ENCODE data around the gene TDP2. TPM values are rescaled to one million over a fixed set of nuclear protein-coding genes. Genes with fewer than 3 reads are reported as not detected.
"Not testable (repeated sequence)": the region's sequence is repeated elsewhere in the genome, so short reads cannot be mapped to it uniquely, and the experiment has no call there.

Gene TDP2
- total RNA-seq, 1 donor from 2014 or later: 26.6 TPM

DNA sequence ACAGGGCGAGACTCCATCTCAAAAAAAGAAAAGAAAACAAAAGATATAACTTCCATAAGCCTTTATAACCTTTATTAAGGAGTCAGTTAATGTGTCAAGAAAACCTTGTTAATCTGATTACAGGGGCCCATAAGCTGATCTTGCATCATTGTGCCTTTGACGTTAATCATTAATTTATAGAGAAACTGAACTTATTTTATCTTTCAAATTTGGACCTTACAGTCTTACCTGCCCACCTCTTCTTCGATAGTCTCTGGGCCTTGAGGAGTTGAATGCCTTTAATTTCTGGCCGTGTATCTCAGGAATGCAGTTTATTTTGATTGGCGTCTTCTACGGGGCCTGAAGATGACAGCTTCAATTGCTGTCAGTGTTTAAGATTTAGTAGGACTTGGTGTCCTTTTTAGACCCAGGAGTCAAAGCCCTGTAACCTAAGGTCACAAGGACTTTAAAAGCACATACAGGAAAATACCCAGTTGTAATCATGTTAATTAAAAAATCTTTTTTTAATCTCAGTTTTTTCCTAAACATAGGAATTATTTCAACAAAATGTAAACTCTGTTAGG is 6.0 kb upstream of the TDP2 start:
- no peak overlapping the region for H3K4me3 ChIP-seq (ENCODE audit: low read depth, low read length)
- H3K27me3 ChIP-seq (ENCODE audit: control insufficient read depth, insufficient read depth, low read length): no peaks in the 10 kb centered on the region
- no peaks in the 10 kb centered on the region for H3K36me3 ChIP-seq (ENCODE audit: control insufficient read depth, insufficient read depth, low read length)
- DNase-seq (ENCODE audit: low read depth): no peak
- TF ChIP-seq, protein P1, sequence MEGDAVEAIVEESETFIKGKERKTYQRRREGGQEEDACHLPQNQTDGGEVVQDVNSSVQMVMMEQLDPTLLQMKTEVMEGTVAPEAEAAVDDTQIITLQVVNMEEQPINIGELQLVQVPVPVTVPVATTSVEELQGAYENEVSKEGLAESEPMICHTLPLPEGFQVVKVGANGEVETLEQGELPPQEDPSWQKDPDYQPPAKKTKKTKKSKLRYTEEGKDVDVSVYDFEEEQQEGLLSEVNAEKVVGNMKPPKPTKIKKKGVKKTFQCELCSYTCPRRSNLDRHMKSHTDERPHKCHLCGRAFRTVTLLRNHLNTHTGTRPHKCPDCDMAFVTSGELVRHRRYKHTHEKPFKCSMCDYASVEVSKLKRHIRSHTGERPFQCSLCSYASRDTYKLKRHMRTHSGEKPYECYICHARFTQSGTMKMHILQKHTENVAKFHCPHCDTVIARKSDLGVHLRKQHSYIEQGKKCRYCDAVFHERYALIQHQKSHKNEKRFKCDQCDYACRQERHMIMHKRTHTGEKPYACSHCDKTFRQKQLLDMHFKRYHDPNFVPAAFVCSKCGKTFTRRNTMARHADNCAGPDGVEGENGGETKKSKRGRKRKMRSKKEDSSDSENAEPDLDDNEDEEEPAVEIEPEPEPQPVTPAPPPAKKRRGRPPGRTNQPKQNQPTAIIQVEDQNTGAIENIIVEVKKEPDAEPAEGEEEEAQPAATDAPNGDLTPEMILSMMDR (IDR thresholded peaks at IDR 0.05; ENCODE audit: insufficient read depth, low read length, poor library complexity, severe bottlenecking): no peak

DNA sequence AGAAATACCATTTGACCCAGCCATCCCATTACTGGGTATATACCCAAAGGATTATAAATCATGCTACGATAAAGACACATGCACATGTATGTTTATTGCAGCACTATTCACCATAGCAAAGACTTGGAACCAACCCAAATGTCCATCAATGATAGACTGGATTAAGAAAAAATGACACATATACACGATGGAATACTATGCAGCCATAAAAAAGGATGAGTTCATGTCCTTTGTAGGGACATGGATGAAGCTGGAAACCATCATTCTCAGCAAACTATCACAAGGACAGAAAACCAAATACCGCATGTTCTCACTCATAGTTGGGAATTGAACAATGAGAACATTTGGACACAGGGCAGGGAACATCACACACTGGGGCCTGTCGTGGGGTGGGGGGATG is 4.4 kb upstream of the TDP2 start:
- not testable (repeated sequence) for H3K36me3 ChIP-seq (ENCODE audit: control insufficient read depth, insufficient read depth, low read length); H3K4me3 ChIP-seq (ENCODE audit: low read depth, low read length); H3K27me3 ChIP-seq (ENCODE audit: control insufficient read depth, insufficient read depth, low read length); DNase-seq (ENCODE audit: low read depth)

DNA sequence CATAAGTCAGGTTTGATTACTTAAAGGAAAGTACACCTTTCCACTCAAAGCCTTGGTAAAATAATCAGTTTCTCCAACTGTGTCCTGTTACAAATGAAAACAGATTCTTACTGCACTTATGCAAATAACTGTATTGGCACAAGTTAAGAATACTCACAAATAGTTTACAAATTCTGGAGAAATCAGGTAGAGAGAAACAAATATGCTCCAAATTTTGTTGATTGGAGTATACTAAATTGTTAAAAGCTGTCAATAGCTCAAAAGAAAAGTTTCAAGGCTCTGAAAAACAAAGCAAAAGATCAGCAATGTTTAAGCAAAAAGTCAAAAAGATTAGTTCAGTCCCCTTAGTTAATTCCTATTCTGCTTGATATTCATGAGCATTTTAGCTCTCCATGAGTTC is 3.8 kb upstream of the TDP2 start:
- H3K36me3 ChIP-seq (ENCODE audit: control insufficient read depth, insufficient read depth, low read length); DNase-seq (ENCODE audit: low read depth); H3K27me3 ChIP-seq (ENCODE audit: control insufficient read depth, insufficient read depth, low read length); H3K4me3 ChIP-seq (ENCODE audit: low read depth, low read length): not testable (repeated sequence)

DNA sequence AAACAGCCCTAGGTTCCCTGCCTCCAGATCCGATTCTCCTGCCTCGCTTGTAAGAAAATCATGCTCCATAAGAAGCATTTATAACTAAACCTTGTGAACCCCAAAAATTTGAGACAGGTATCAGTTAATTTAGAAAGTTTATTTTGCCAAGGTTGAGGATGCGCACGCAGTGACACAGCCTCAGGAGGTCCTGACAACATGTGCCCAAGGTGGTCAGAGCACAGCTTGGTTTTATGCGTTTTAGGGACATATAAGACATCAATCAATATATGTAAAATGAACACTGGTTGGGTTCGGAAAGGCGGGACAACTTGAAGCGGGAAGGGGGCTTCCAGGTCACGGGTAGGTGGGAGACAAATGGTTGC is 2.3 kb upstream of the TDP2 start:
- Histone ChIP-seq H3K36me3 (ENCODE audit: control insufficient read depth, insufficient read depth, low read length) (no peaks in the 10 kb centered on the region), H3K4me3 (ENCODE audit: low read depth, low read length) (no peak overlapping the region), H3K27me3 (ENCODE audit: control insufficient read depth, insufficient read depth, low read length) (no peaks in the 10 kb centered on the region)
- DNase-seq (ENCODE audit: low read depth): no peak
- TF ChIP-seq, protein P1 (IDR thresholded peaks at IDR 0.05; ENCODE audit: insufficient read depth, low read length, poor library complexity, severe bottlenecking): no peak

DNA sequence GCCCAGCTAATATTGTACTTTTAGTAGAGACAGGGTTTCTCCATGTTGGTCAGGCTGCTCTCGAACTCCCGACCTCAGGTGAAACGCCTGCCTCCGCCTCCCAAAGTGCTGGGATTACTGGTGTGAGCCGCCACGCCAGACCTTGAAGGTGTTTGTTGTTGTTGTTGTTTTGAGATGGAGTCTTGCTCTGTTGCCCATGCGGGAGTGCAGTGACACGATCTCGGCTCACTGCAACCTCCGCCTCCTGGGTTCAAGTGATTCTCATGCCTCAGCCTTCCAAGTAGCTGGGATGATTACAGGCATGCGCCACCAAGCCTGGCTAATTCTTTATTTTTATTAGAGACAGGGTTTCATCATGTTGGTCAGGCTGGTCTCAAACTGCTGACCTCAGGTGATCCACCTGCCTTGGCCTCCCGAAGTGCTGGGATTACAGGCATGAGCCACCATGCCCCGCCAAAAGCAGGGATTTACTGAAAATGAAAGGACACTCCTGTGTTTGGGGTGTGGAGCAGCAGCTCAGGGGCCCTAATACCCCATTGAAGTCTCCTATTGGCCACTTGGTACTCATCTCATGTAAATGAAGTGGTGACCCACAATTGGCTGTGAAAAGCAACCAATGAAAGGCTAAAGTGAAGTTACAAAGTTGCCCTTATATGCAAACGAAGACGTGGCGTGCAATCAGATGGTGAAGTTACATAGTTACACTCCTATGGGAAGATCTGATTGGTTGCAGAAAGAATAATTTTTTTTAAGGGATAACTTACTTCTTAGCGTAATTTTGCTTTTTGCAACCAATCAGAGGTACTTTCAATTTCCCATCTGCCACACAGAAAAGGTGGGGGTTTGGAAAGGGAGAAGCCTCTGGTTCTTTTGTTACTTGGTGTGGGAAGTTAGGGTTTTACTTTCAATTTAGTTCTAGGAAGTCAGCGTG is 1.6 kb upstream of the TDP2 start:
- H3K4me3 ChIP-seq (ENCODE audit: low read depth, low read length); DNase-seq (ENCODE audit: low read depth); H3K36me3 ChIP-seq (ENCODE audit: control insufficient read depth, insufficient read depth, low read length); H3K27me3 ChIP-seq (ENCODE audit: control insufficient read depth, insufficient read depth, low read length): not testable (repeated sequence)

DNA sequence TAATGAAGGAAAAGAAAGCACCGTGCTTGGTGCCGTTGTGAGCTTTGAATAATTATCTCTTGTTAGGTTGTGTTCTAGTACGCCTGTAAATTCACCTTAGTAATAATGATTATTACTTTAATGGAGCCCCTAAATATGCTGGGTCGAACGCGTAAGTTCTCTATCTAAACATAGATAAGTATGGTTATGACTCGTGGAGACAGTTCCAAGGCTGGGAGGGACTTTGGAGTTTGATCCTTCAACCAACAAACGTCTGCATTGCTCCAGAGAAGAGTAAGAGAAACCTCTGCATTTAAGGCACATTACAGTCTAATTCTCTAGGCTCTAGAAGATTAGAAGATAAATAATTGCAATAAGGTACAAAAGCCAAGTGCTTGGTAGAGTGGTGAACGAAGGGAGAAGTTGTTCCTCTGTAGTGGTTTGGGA is 692 bp upstream of the TDP2 start:
- TF ChIP-seq, protein P1 (IDR thresholded peaks at IDR 0.05; ENCODE audit: insufficient read depth, low read length, poor library complexity, severe bottlenecking): no peak
- Histone ChIP-seq H3K36me3 (ENCODE audit: control insufficient read depth, insufficient read depth, low read length) (peaks cover 1% of the 10 kb centered on the region), H3K4me3 (ENCODE audit: low read depth, low read length) (peak overlapping the region; percentile 100), H3K27me3 (ENCODE audit: control insufficient read depth, insufficient read depth, low read length) (no peaks in the 10 kb centered on the region)
- DNase-seq (ENCODE audit: low read depth): no peak

DNA sequence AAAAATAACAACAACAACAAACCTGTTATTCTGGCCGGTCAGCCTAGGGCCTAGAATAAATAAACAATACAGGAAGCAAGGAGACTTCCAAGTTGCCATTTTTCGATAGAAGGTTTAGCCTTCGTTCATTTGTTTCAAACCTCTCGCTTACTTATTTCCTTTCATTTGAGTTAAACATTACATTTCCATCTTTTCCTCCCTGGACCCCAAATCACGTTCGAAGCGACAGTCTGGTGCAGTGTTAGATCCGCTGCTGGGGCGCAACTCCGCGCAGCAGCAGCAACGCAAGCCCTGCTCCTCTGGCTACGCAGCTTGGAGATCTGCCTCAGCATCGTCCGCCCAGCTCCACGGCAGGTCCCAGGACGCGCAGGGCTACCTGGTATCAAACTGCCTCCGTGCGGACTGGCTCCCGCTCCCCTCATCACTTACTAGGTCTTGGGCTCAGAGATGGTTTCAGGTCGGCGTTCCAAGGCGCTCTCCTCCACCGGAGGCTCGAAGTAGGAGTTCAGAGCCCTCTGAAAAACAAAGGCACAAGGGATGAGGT is 530 bp downstream of the TDP2 start:
- DNase-seq (ENCODE audit: low read depth): no peak
- TF ChIP-seq, protein P1 (IDR thresholded peaks at IDR 0.05; ENCODE audit: insufficient read depth, low read length, poor library complexity, severe bottlenecking): no peak

More for the DNA sequence above, 530 bp downstream of the TDP2 start:
- H3K36me3 ChIP-seq (ENCODE audit: control insufficient read depth, insufficient read depth, low read length): peaks cover 1% of the 10 kb centered on the region
- H3K4me3 ChIP-seq (ENCODE audit: low read depth, low read length): peak overlapping the region; percentile 100
- no peaks in the 10 kb centered on the region for H3K27me3 ChIP-seq (ENCODE audit: control insufficient read depth, insufficient read depth, low read length)

Data from kidney epithelial cell (primary cell).